ENCODE data around the gene ACTL8.

The ACTL8 gene

DNA sequence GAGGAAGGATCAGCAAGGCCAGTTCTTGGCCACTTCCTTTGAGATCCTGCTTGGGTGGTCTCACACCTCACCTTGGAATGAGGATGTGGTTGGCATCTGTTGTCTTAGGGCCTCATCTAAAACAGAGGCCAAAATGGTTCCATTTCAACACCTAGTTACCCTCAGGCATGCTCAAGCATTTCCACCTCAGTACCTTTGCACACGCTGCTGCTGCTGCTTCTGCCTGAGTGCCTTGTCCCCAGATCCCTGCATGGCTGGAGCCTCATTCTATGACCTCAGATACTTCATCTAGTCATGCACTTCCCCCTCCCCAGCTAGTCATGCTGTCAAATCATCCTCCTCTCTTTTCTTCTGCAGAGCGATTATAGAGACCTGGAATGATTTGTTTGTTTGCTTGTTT is 86.8 kb downstream of the ACTL8 start:
- DNase-seq (ENCODE audit: extremely low spot score): no peak
- CTCF ChIA-PET: no interaction called here
- POLR2A ChIA-PET: no interaction called here
- TF ChIP-seq FOXA1 (IDR thresholded peaks at IDR 0.05) (no peak), ZNF384 (IDR thresholded peaks at IDR 0.05) (no peak), L3MBTL2 (conservative IDR thresholded peaks at IDR 0.05) (no peak), NFRKB (IDR thresholded peaks at IDR 0.05) (no peak), TARDBP (IDR thresholded peaks at IDR 0.05) (no peak), HDGF (IDR thresholded peaks at IDR 0.05; ENCODE audit: borderline replicate concordance) (no peak), CTBP1 (IDR thresholded peaks at IDR 0.05; ENCODE audit: borderline replicate concordance) (no peak), LEF1 (IDR thresholded peaks at IDR 0.05; ENCODE audit: borderline replicate concordance) (no peak), FOXM1 (IDR thresholded peaks at IDR 0.05; ENCODE audit: borderline replicate concordance) (no peak), SP1 (IDR thresholded peaks at IDR 0.05) (no peak)

DNA sequence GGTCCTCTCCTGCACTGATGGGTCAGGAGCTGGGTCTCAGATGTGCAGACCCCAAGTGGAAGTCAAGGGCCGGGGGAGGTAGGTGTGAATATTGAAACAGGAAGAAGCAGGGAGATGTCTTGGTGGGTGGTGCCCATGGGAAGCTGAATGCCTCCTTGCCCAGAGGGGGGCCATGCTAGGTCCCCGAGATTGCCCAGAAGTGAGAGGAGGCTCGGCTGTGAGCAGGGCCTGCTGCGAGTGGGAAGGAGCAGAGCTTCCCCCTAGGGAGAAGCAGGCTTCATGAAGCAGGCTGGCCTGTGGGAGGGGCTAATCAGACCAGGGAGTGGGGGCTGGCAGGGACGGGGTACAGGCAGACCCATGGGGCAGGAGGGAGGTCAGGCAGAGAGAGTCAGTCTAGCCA is 87.6 kb downstream of the ACTL8 start:
- DNase-seq (ENCODE audit: extremely low spot score): no peak
- TF ChIP-seq FOXK2 (IDR thresholded peaks at IDR 0.05) (no peak), ARNT (IDR thresholded peaks at IDR 0.05) (no peak), BHLHE40 (IDR thresholded peaks at IDR 0.05; ENCODE audit: borderline replicate concordance) (no peak), HDGF (IDR thresholded peaks at IDR 0.05; ENCODE audit: borderline replicate concordance) (no peak), CTBP1 (IDR thresholded peaks at IDR 0.05; ENCODE audit: borderline replicate concordance) (no peak), ZNF384 (IDR thresholded peaks at IDR 0.05) (no peak), NFRKB (IDR thresholded peaks at IDR 0.05) (no peak), FOXA1 (IDR thresholded peaks at IDR 0.05) (no peak), L3MBTL2 (conservative IDR thresholded peaks at IDR 0.05) (no peak), LEF1 (IDR thresholded peaks at IDR 0.05; ENCODE audit: borderline replicate concordance) (no peak), TARDBP (IDR thresholded peaks at IDR 0.05) (no peak), FOXM1 (IDR thresholded peaks at IDR 0.05; ENCODE audit: borderline replicate concordance) (no peak), ELF4 (IDR thresholded peaks at IDR 0.05) (no peak), SP1 (IDR thresholded peaks at IDR 0.05) (no peak), SUZ12 (IDR thresholded peaks at IDR 0.05) (no peak)
- TF ChIP-seq, protein P1, sequence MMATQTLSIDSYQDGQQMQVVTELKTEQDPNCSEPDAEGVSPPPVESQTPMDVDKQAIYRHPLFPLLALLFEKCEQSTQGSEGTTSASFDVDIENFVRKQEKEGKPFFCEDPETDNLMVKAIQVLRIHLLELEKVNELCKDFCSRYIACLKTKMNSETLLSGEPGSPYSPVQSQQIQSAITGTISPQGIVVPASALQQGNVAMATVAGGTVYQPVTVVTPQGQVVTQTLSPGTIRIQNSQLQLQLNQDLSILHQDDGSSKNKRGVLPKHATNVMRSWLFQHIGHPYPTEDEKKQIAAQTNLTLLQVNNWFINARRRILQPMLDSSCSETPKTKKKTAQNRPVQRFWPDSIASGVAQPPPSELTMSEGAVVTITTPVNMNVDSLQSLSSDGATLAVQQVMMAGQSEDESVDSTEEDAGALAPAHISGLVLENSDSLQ (IDR thresholded peaks at IDR 0.05): no peak
- CTCF ChIA-PET: no interaction called here
- POLR2A ChIA-PET: no interaction called here

DNA sequence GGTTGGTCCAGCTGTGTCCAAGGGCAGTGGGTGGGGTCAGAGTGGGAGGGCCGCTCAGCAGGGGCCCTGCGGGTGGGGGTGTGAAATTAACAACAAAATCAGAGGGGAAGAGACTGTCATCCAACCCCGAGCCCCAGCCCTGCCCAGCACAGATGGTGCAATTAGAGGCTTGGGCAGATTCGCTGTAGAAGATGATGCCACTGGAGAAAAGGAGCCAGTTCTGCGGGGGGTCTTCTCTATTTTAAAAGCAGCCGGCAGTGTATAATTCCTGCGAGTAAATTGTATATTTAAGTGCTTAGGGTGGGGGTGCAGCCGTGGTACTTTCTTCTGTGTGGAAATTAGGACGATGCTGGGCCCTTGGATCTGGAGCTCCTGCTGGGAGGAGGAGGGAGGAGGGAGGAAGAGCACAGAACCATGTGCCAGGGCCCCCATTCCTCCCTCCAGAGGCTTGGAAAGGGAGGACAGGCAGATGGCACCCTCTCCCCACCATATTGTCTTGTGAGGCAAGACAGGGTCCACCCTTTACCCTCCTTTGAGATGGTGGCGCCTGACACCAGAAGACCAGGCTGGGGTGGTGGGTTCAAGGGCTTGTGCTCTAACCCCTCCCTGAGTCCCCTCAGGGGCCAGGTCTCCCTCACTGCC is 89.2 kb downstream of the ACTL8 start:
- ChIA-PET POLR2A (no interaction called here), CTCF (no interaction called here)
- TF ChIP-seq CTBP1 (IDR thresholded peaks at IDR 0.05; ENCODE audit: borderline replicate concordance) (no peak), HDGF (IDR thresholded peaks at IDR 0.05; ENCODE audit: borderline replicate concordance) (no peak), ARNT (IDR thresholded peaks at IDR 0.05) (no peak)
- no peak for DNase-seq (ENCODE audit: extremely low spot score)

DNA sequence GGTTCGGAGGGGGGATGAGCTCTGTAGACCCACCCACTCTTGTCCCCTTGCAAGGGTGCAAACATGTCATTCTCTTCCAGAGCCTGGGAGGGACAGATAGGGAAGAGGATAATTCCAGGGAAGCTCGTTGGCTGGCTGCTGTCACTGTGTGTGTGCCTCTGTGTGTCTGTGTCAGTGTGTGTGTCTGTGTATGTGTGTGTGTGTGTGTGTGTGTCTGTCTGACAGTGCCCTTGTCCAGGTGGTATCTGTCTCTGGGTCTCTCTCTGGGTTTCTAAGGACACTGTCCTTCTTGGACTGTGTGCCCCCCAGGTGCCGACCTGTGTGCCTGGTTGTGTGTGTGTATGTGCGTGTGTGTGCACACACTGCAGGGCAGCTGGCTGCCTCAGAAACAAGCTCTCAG is 90.5 kb downstream of the ACTL8 start:
- DNase-seq (ENCODE audit: extremely low spot score): no peak
- TF ChIP-seq NFRKB (IDR thresholded peaks at IDR 0.05) (no peak), SUZ12 (IDR thresholded peaks at IDR 0.05) (no peak), FOXM1 (IDR thresholded peaks at IDR 0.05; ENCODE audit: borderline replicate concordance) (no peak), SP1 (IDR thresholded peaks at IDR 0.05) (no peak), FOXK2 (IDR thresholded peaks at IDR 0.05) (no peak), ZNF384 (IDR thresholded peaks at IDR 0.05) (no peak), CTBP1 (IDR thresholded peaks at IDR 0.05; ENCODE audit: borderline replicate concordance) (no peak), TARDBP (IDR thresholded peaks at IDR 0.05) (no peak), ELF4 (IDR thresholded peaks at IDR 0.05) (no peak), ARNT (IDR thresholded peaks at IDR 0.05) (no peak)
- TF ChIP-seq, protein P1 (IDR thresholded peaks at IDR 0.05): no peak
- POLR2A ChIA-PET: no interaction called here
- CTCF ChIA-PET: no interaction called here

DNA sequence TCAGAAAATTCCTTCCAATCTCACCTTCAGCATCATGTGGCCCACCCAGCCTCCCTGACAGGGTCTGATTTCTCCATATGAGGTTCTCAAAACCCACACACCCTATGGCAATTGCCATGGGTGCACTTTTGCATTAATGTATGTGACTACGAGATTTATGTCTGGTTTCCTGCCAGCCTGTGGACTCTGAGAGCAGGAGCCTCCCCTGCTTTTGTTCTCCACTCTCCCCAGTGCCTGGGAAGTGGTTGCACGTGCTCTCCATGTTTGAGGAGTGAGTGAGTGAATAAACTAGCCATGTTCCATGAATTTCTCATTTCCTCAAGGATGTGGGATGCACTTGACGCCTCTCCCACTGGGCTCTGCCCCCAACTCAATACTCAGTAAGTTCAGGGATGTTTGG is 91.2 kb downstream of the ACTL8 start:
- TF ChIP-seq SP1 (IDR thresholded peaks at IDR 0.05) (no peak), FOXM1 (IDR thresholded peaks at IDR 0.05; ENCODE audit: borderline replicate concordance) (no peak), ARNT (IDR thresholded peaks at IDR 0.05) (no peak), L3MBTL2 (conservative IDR thresholded peaks at IDR 0.05) (no peak), ZNF384 (IDR thresholded peaks at IDR 0.05) (no peak), CTBP1 (IDR thresholded peaks at IDR 0.05; ENCODE audit: borderline replicate concordance) (no peak), NFRKB (IDR thresholded peaks at IDR 0.05) (no peak), TARDBP (IDR thresholded peaks at IDR 0.05) (no peak), ELF4 (IDR thresholded peaks at IDR 0.05) (no peak)
- CTCF ChIA-PET: no interaction called here
- POLR2A ChIA-PET: no interaction called here
- no peak for DNase-seq (ENCODE audit: extremely low spot score)

DNA sequence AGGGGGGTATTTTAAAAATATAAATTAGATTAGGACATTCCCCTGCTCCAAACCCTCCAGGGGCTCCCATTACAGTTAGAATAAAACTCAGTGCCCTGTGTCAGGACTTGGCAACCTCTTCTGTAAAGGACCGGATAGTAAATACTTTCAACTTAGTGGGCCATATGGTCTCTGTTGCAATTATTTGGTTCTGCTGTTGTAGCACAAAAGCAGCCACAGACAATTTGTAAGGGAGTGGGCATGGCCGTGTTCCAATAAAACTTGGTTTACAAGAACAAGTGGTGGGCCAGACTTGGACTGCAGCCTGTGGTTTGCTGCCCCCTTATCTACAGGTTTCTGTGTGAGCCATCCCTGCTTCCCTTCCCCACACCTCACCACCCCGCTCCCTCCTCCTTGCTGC is 92.0 kb downstream of the ACTL8 start:
- no peak for DNase-seq (ENCODE audit: extremely low spot score)
- CTCF ChIA-PET: no interaction called here
- TF ChIP-seq TARDBP (IDR thresholded peaks at IDR 0.05) (no peak), SP1 (IDR thresholded peaks at IDR 0.05) (no peak), L3MBTL2 (conservative IDR thresholded peaks at IDR 0.05) (no peak)
- TF ChIP-seq, protein P1 (IDR thresholded peaks at IDR 0.05): no peak
- POLR2A ChIA-PET: no interaction called here

DNA sequence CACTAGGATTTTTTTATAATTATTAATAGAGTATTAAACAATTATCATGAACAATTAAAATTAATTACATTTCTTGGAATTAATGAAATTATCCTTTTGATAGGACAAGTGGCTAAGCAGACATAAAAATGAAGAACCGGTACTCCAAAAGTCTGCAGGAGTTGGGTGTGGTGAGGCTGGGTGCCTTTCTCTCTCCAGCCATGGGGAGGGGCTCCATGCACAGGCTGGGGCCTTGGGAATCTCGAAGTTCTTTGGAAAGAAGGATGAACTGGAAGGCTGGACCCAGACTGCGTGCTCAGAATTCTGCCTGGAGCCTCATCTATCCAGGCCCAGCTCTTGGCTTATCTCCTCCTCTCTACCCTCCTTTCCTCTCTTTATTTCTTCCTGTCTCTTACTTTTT is 94.1 kb downstream of the ACTL8 start:
- POLR2A ChIA-PET: no interaction called here
- CTCF ChIA-PET: no interaction called here
- DNase-seq (ENCODE audit: extremely low spot score): no peak
- no peak for TF ChIP-seq TARDBP (IDR thresholded peaks at IDR 0.05)
- TF ChIP-seq LEF1 (IDR thresholded peaks at IDR 0.05; ENCODE audit: borderline replicate concordance): no peak
- TF ChIP-seq SP1 (IDR thresholded peaks at IDR 0.05): no peak
- TF ChIP-seq ELF4 (IDR thresholded peaks at IDR 0.05): no peak
- no peak for TF ChIP-seq ZNF384 (IDR thresholded peaks at IDR 0.05)
- TF ChIP-seq SUZ12 (IDR thresholded peaks at IDR 0.05): no peak
- no peak for TF ChIP-seq BHLHE40 (IDR thresholded peaks at IDR 0.05; ENCODE audit: borderline replicate concordance)
- no peak for TF ChIP-seq FOXA1 (IDR thresholded peaks at IDR 0.05)
- no peak for TF ChIP-seq CTBP1 (IDR thresholded peaks at IDR 0.05; ENCODE audit: borderline replicate concordance)
- no peak for TF ChIP-seq HDGF (IDR thresholded peaks at IDR 0.05; ENCODE audit: borderline replicate concordance)
- TF ChIP-seq, protein P1 (IDR thresholded peaks at IDR 0.05): no peak
- no peak for TF ChIP-seq L3MBTL2 (conservative IDR thresholded peaks at IDR 0.05)
- no peak for TF ChIP-seq FOXK2 (IDR thresholded peaks at IDR 0.05)
- no peak for TF ChIP-seq ARNT (IDR thresholded peaks at IDR 0.05)
- no peak for TF ChIP-seq NFRKB (IDR thresholded peaks at IDR 0.05)
- TF ChIP-seq FOXM1 (IDR thresholded peaks at IDR 0.05; ENCODE audit: borderline replicate concordance): no peak

All from HEK293T (cell line).